Measurements from ENCODE around the gene PSME4. TPM values are rescaled to one million over a fixed set of nuclear protein-coding genes. Genes with fewer than 3 reads are reported as not detected.

The PSME4 gene
- total RNA-seq, 1 experiment from 2014 or later = 87.4 TPM

GRCh38 chr2:54013996-54014395 lies 43.2 kb upstream of the PSME4 start:
- no peak overlapping the region for H2BK15ac ChIP-seq (ENCODE audit: low read depth, low read length)
- H2BK120ac ChIP-seq (ENCODE audit: low read depth, low read length, poor library complexity, severe bottlenecking) = no peak overlapping the region
- H2AK5ac ChIP-seq (ENCODE audit: insufficient read length, low read length) = no peak overlapping the region
- H2BK20ac ChIP-seq (ENCODE audit: low read depth, low read length, poor library complexity, severe bottlenecking) = no peak overlapping the region
- no peaks in the 10 kb centered on the region for H3K9me3 ChIP-seq (ENCODE audit: control insufficient read depth, low read depth, low read length)
- WGBS (ENCODE audit: extremely low coverage, insufficient read length, low lambda C conversion rate) = no CpG with 5 or more reads among the region's 6 CpGs
- DNase-seq = no peak
- H4K91ac ChIP-seq (ENCODE audit: insufficient read length, low read depth, low read length) = no peak overlapping the region
- no peaks in the 10 kb centered on the region for H3K23me2 ChIP-seq (ENCODE audit: insufficient read length, low read depth, low read length, poor library complexity, severe bottlenecking)
- peak overlapping the region in 1 of 3 experiments; percentile 55; a peak in 1 of 7 replicates for H3K27ac Mint-ChIP-seq
- H3K56ac ChIP-seq (ENCODE audit: insufficient read length, low read depth, low read length) = no peak overlapping the region
- no peak overlapping the region for H3K27ac ChIP-seq (ENCODE audit: insufficient read length, low read depth, low read length)
- no peak overlapping the region for H3K4ac ChIP-seq (ENCODE audit: low read depth, low read length)
- H3K9me3 Mint-ChIP-seq = no peaks in the 10 kb centered on the region
- peaks cover 0 to 4% (median 0%) of the 10 kb centered on the region in 3 experiments; a peak in 1 of 7 replicates for H3K36me3 Mint-ChIP-seq (ENCODE audit: insufficient read depth in 1 of 3, low read depth in 3 of 3)
- H4K5ac ChIP-seq (ENCODE audit: insufficient read length, low read depth, low read length) = no peak overlapping the region
- no peak overlapping the region for H3K4me3 Mint-ChIP-seq
- H3K4me1 Mint-ChIP-seq = no peaks in the 10 kb centered on the region
- no peaks in the 10 kb centered on the region for H4K20me1 ChIP-seq (ENCODE audit: control insufficient read depth, insufficient read depth, insufficient read length)
- no peaks in the 10 kb centered on the region for H3K79me1 ChIP-seq (ENCODE audit: insufficient read depth, low read depth, low read length, poor library complexity, severe bottlenecking)
- no peak overlapping the region for H2BK12ac ChIP-seq (ENCODE audit: insufficient read length, low read depth, low read length)
- no peak overlapping the region for H3K9ac ChIP-seq (ENCODE audit: extremely low read depth, insufficient read length, low read length)
- TF ChIP-seq CTCF (conservative IDR thresholded peaks at IDR 0.05) = no peak
- H4K8ac ChIP-seq (replicated peaks; ENCODE audit: insufficient read length, low read depth, low read length) = no peak overlapping the region
- no peak overlapping the region for H3K23ac ChIP-seq (ENCODE audit: insufficient read length, low read depth, low read length)
- H3K27me3 ChIP-seq (ENCODE audit: insufficient read depth, low read length) = no peaks in the 10 kb centered on the region
- no peak overlapping the region for H3T11ph ChIP-seq (ENCODE audit: low read length)
- H2AFZ ChIP-seq (ENCODE audit: low read length) = no peak overlapping the region
- H3K79me2 ChIP-seq (ENCODE audit: insufficient read depth, low read length) = no peaks in the 10 kb centered on the region
- H3K4me1 ChIP-seq (ENCODE audit: insufficient read depth, low read length) = no peaks in the 10 kb centered on the region
- H3K4me2 ChIP-seq (ENCODE audit: insufficient read depth, insufficient read length, low read length) = no peak overlapping the region
- no peak overlapping the region for H3K18ac ChIP-seq (ENCODE audit: insufficient read length, low read depth, low read length)
- no peak overlapping the region for H2BK5ac ChIP-seq (ENCODE audit: insufficient read length, low read length)
- H3K14ac ChIP-seq (ENCODE audit: insufficient read depth, low read length) = no peak overlapping the region
- H3K27me3 Mint-ChIP-seq (ENCODE audit: low read depth) = no peaks in the 10 kb centered on the region
